HG03175 (cell line): ENCODE results near the gene MRGPRX2.
A peak's percentile ranks its signal among the peaks of the same experiment; 100 is the strongest.

Experiments
- ATAC-seq: cut with Tn5 transposase; IDR thresholded peaks from one replicate; pipeline ENCODE4 v1.9.1; 2021; ENCODE audit warnings: mild to moderate bottlenecking, moderate library complexity; ENCODE audit not compliant: unreplicated experiment

Gene MRGPRX2

DNA sequence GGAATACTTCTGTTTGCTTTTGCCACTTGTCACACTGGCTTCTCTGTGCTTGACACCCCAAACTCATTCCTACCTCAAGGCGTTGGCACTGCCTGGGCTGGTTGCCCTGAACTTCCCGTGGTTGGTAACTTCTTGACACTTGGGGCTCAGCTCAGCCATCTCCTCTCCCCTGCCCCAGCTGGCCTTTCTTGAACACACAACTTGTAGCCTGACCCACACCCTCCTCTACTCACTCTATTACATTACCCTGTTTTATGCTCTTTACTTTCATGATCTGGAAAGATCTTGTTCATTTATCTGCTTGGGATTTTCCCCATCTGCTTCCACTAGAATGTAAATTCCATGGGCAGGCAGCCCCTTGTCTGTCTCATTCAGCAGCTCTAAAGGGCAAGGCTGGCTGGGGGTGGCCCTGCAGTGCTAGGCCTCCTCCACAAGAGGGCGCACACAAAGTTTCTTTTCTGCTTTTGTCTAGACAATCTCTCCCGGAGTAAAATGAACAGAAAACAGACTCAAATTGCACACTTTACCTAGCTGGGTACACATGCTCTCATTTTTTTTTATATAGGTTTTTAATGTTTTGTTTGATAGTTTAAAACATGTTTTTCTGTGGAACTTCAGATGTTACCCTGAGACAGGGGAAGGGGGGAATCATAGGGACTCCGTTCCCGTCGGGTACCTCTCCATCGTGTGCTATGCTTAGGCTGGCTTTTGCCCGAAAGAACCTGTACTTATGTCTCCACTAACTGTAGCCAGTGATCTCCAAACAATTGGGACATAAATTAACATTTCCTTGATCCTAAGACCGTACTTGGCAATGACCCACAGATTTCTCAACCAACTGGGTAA, 16.4 kb upstream of the MRGPRX2 start:
- ATAC-seq: peak; percentile 66

DNA sequence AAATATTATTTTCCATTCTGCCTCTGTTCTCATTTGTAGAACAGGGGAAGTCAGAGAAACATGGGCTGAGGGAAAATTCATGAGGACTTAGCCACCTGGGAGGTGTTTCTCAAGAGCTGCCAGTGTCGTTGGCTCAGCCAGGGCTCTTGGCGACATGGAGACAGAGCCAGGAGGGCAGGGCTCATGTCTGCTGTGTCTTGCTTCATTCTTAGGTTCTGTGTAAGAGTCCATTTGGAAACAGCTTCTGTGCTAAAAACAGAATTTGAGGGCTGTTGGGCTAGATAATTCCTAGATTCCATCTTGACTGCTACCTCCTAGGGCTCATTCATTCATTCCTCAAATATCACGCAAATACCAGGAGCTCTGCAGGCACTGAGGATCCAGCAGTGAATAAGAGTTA, 15.1 kb upstream of the MRGPRX2 start:
- no peak for ATAC-seq

GRCh38 chr11:19073454-19074415, 13.2 kb upstream of the MRGPRX2 start:
- ATAC-seq: no peak

DNA sequence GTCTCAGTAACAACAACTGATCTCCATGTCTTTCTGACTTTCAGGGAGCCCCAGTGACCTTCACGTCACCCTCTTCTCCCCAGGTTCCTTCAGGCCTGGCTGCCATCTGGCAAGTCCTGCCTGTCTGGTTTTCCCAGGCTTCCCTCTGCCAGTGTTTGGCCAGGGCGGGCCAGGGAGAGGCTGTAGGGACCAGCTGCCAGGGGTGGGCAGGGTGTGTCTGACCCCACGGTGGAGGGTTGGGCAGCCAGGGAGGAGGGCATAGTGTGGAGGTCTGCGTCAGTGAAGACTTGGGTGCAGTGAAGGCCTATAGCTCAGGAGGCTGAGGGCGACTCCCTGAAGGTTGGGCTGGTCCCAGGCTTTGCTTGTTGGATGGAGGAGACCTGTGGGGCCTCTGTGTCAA, 11.9 kb upstream of the MRGPRX2 start:
- ATAC-seq: no peak

GRCh38 chr11:19071255-19071654, 10.7 kb upstream of the MRGPRX2 start:
- ATAC-seq: peak; percentile 92

GRCh38 chr11:19059833-19060232, 684 bp downstream of the MRGPRX2 start:
- ATAC-seq: no peak

- ATAC-seq: no peak
These were observed 4.6 kb downstream of the MRGPRX2 start for GRCh38 chr11:19055905-19056304.

DNA sequence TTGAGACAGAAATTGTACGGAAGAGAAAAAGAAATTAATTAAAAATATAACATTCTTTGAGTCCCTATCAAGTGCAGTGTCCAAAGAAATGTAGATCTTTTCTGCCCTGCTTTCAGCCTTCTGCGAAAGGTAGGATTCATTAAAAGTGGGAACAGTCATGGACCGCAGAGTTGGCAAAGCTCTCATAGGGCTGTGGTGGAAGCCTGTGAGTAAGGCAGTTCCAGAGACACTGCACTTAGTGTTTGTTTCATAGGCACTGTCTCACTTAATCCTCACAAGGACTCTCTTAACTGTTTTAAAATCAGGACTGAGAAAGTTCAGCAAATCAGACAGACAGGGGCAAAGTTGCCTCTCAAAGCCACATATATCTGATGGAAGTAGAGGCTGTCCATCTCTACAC, 5.5 kb downstream of the MRGPRX2 start:
- no peak for ATAC-seq

DNA sequence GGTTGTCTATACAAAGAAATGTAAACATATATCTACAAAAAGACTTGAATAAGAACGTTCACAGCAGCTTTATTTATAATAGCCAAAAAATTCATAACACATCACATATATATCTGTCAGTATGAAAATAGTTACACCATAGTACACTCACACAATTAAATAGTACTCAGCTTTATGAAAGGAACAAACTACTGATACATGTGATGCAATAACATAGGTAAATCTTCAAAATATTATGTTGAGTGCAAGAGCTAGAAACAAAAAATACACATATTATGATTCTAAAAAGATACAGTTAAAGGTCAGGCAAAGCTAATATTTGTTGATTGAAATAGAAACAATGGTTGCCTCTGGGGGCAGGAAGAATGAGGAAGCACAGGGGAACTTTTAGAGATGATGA, 6.6 kb downstream of the MRGPRX2 start:
- no peak for ATAC-seq

GRCh38 chr11:19050281-19050680, 10.2 kb downstream of the MRGPRX2 start:
- no peak for ATAC-seq

DNA sequence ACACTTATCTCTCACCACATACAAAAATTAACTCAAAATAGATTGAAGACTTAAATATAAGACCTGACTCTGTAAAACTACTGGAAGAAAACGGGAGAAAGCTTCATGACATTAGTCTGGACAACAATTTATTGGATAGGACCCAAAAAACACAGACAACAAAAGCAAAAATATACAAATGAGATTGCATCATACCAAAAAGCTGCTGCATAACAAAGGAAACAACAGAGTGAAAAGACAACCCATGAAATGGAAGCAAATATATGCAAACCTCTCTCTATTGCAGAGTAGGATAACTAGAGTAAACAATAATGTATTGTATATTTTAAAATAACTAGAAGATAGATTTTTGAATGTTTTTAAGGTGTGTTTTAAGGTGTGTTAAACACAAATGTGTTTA, 11.2 kb downstream of the MRGPRX2 start:
- no peak for ATAC-seq

GRCh38 chr11:19040051-19040450, 20.5 kb downstream of the MRGPRX2 start:
- no peak for ATAC-seq

DNA sequence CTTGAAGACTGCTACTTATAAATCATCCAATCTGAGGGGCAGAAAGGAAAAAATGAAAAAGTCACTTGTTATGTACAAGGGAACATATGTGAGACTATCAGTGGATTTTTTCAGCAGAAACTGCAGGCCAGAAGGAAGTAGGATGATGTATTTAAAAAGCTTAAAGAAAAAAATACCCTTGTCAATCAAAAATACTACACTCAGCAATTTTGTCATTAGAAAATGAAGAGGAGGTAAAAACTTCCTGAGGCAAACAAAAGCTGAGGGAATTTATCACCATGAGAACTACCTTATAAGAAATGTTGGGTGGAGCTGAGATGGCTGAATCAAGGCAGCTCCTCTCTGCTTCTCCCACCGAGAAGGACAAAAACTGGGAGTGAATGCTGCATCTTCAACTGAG, 21.1 kb downstream of the MRGPRX2 start:
- ATAC-seq: no peak

GRCh38 chr11:19032990-19033389, 27.5 kb downstream of the MRGPRX2 start:
- ATAC-seq: no peak

- ATAC-seq: no peak
These were observed 32.5 kb downstream of the MRGPRX2 start for GRCh38 chr11:19027829-19028595.

GRCh38 chr11:19026862-19027261, 33.7 kb downstream of the MRGPRX2 start:
- ATAC-seq: no peak

GRCh38 chr11:19025481-19026406, 34.8 kb downstream of the MRGPRX2 start:
- ATAC-seq: no peak

DNA sequence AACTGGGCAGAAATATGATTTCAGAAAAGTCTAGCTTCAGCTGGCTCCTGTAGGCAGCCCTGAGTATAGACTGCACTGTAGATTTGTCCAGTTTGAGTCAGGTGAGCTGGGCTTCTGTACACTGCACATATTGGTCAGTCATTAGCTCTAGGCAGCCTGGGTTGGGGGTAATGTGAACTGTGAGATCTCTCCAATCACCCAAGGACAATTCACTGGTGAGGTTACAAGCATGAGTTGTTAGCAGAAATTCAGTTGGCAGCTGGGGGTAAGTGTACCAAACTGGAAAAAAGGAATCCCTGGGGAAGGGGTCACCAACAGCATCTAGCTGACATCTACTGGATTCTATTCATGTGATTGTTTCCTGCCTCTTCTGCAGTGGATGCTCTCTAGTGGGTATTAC, 39.7 kb downstream of the MRGPRX2 start:
- ATAC-seq: no peak

DNA sequence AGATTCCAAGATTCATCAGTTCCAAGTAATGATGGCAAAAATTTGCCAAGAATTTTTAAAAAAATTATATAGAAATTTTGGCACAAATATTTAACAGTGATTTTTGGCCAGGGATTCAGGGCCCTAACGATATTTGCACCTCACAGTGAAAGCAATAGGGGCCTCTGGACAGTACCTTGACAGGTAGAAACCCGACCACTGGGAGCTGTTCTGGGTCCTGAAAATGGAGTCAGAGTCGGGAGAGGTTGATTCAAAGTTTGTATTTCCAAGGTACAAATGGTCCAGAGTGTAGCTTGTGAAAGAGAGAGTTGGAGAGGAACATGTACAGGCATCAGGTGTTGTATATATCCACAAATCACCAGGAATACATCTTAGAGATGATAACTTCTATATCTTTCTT, 41.6 kb downstream of the MRGPRX2 start:
- no peak for ATAC-seq
